Ovary (tissue), 3 donors: ENCODE results near the gene C19orf53.

Experiments used
- POLR2A ChIP-seq: fragments of 450-650 bp; IDR thresholded peaks from one replicate; pipeline ENCODE4 v1.6.1; 2017; ENCODE audit warnings: antibody characterized with exemption, mild to moderate bottlenecking, moderate library complexity
- TF ChIP-seq, protein P1 (sequence below), 3 donors: fragments of 450-650 bp in 2 of 3; fragments of 200-600 bp in 1 of 3; IDR thresholded peaks; one replicate each; pipeline versions ENCODE4 v1.5.1 to v1.8.0; 2016 to 2022; ENCODE audit warnings: antibody characterized with exemption in 3 of 3, mild to moderate bottlenecking in 1 of 3
- donor health status: DM: no; HTN: no; CAD: no.

DNA sequence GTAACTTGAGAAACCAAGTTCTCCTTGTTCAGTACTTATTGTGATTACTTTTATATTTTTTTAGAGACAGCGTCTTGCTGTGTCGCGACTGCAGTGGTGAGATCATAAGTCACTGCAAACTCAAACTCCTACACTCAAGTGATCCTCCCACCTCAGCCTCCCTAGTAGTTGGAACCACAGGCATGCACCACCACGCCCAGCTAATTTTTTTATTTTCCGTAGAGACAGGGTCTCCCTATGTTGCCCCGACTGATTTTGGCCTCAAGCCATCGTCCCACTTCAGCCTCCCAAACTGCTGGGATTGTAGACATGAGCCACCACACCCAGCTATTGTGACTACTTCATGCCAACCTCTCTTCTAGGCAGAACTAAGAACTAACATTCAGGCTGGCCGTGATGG is 8.3 kb downstream of the C19orf53 start:
- TF ChIP-seq POLR2A: no peak
- TF ChIP-seq, protein P1, sequence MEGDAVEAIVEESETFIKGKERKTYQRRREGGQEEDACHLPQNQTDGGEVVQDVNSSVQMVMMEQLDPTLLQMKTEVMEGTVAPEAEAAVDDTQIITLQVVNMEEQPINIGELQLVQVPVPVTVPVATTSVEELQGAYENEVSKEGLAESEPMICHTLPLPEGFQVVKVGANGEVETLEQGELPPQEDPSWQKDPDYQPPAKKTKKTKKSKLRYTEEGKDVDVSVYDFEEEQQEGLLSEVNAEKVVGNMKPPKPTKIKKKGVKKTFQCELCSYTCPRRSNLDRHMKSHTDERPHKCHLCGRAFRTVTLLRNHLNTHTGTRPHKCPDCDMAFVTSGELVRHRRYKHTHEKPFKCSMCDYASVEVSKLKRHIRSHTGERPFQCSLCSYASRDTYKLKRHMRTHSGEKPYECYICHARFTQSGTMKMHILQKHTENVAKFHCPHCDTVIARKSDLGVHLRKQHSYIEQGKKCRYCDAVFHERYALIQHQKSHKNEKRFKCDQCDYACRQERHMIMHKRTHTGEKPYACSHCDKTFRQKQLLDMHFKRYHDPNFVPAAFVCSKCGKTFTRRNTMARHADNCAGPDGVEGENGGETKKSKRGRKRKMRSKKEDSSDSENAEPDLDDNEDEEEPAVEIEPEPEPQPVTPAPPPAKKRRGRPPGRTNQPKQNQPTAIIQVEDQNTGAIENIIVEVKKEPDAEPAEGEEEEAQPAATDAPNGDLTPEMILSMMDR (IDR thresholded peaks at IDR 0.05): no peak
